A673 (cell line): ENCODE results near the gene SLC4A1. TPM values are rescaled to one million over a fixed set of nuclear protein-coding genes. Genes with fewer than 3 reads are reported as not detected.

Experiments used
- Bru-seq: library from RNA; stranded (reverse); fragments of 400-500 nt; gene quantifications from one replicate; lab custom pipeline; 2021; lab: Mats Ljungman, UMichigan
- BruChase-seq, 2 experiments: library from RNA; stranded (reverse); fragments of 400-500 nt; gene quantifications; one replicate each; lab custom pipeline; 2021; lab: Mats Ljungman, UMichigan
- BruUV-seq: library from RNA; stranded (reverse); fragments of 400-500 nt; replicated peaks from 2 replicates; lab custom pipeline; 2021; lab: Mats Ljungman, UMichigan
- CTCF ChIA-PET: fragments of 300-600 bp; sonication (Branson Sonifier 250); formaldehyde crosslinking; loops from one replicate; lab custom pipeline; 2022; ENCODE audit warnings: antibody characterized with exemption; lab: Charles Lee
- POLR2A ChIA-PET: fragments of 300-600 bp; sonication (Branson Sonifier 250); formaldehyde crosslinking; loops from one replicate; lab custom pipeline; 2022; ENCODE audit warnings: antibody characterized with exemption; ENCODE audit not compliant: low non-redundant PET; lab: Charles Lee
- DNase-seq: peaks from one replicate; pipeline ENCODE4 v3.0.0-alpha.2; 2015; ENCODE audit warnings: low spot score
- H3K27ac ChIP-seq: fragments of 200-600 bp; sonication (generic); 2 replicates; pipeline ENCODE4 v1.5.1; 2016; ENCODE audit warnings: mixed run types, low read depth, mild to moderate bottlenecking, mixed read lengths, antibody characterized with exemption, low read length; ENCODE audit not compliant: poor library complexity, severe bottlenecking
- H3K27me3 ChIP-seq: fragments of 200-600 bp; sonication (generic); replicated peaks from 2 replicates; pipeline ENCODE4 v1.6.1; 2017; ENCODE audit warnings: mixed run types, low read depth, mild to moderate bottlenecking, mixed read lengths, antibody characterized with exemption, low read length; ENCODE audit not compliant: insufficient read depth, poor library complexity
- H3K36me3 ChIP-seq: fragments of 200-600 bp; sonication (generic); 2 replicates; pipeline ENCODE4 v1.6.1; 2016; ENCODE audit warnings: mixed run types, mild to moderate bottlenecking, mixed read lengths, antibody characterized with exemption, low read length; ENCODE audit not compliant: insufficient read depth, poor library complexity, severe bottlenecking
- H3K4me1 ChIP-seq: fragments of 200-600 bp; sonication (generic); 2 replicates; pipeline ENCODE4 v1.6.1; 2017; ENCODE audit warnings: mixed run types, mild to moderate bottlenecking, mixed read lengths, antibody characterized with exemption, low read length; ENCODE audit not compliant: insufficient read depth, poor library complexity, severe bottlenecking
- H3K4me3 ChIP-seq: fragments of 200-600 bp; sonication (generic); 2 replicates; pipeline ENCODE4 v1.5.1; 2016; ENCODE audit warnings: low read depth, mixed run types, mild to moderate bottlenecking, mixed read lengths, low read length; ENCODE audit not compliant: poor library complexity, severe bottlenecking
- H3K9me3 ChIP-seq: fragments of 200-600 bp; sonication (generic); 2 replicates; pipeline ENCODE4 v1.6.1; 2016; ENCODE audit warnings: mixed run types, low read depth, mild to moderate bottlenecking, mixed read lengths, antibody characterized with exemption, low read length; ENCODE audit not compliant: poor library complexity, severe bottlenecking
- CTCF ChIP-seq: fragments of 300-800, 200-600 bp; sonication (generic); conservative IDR thresholded peaks from 2 replicates; pipeline ENCODE4 v1.5.1; 2017; ENCODE audit warnings: low read depth, mild to moderate bottlenecking, antibody characterized with exemption, low read length, moderate library complexity, mixed read lengths
- EZH2 ChIP-seq: fragments of 200-600 bp; sonication (generic); IDR thresholded peaks from 2 replicates; pipeline ENCODE4 v1.6.1; 2017; ENCODE audit warnings: borderline replicate concordance, low read depth, mild to moderate bottlenecking, mixed read lengths, antibody characterized with exemption, low read length; ENCODE audit not compliant: poor library complexity, severe bottlenecking
- intact Hi-C: fragments of 100-400 bp; cut with micrococcal nuclease; formaldehyde crosslinking; loops from one replicate; pipeline ENCODE4 v1.10.0; 2022; ENCODE audit not compliant: unreplicated experiment
- long read RNA-seq: library from polyadenylated mRNA; stranded (forward); transcript quantifications from one replicate; pipeline ENCODE4 v2.0.0, GENCODE V29; 2022
- total RNA-seq: library from RNA; stranded (reverse); gene quantifications from 2 replicates; pipeline ENCODE4 v1.2.3, GENCODE V29; 2021

SLC4A1 gene
- total RNA-seq (not detected in 2 replicates), Bru-seq, nascent RNA (not detected), BruChase-seq, experiment 1, labeled RNA remaining after a 2-hour chase (not detected), BruChase-seq, experiment 2, labeled RNA remaining after a 6-hour chase (percentile 4 among the genes with signal in this experiment)
- long read RNA-seq, result 0 reads

GRCh38 chr17:44267818-44268490 lies at the start of gene SLC4A1:
TSS of gene SLC4A1 (minus strand) at chr17:44268135. CDS start at chr17:44262866, 5,269 bp downstream.
- BruUV-seq, result no TSS peak
- Histone ChIP-seq H3K36me3 (no peaks in the 10 kb centered on the region), H3K4me1 (no peaks in the 10 kb centered on the region), H3K27me3 (no peaks in the 10 kb centered on the region), H3K4me3 (no peak within 1 kb of the TSS), H3K9me3 (no peaks in the 10 kb centered on the region), H3K27ac (no peak within 1 kb of the TSS)
- intact Hi-C loops, result no loop called here
- POLR2A ChIA-PET, result interaction anchor here (0.6 kb wide), 1 partner anchor 43 kb away, joined by 31 read pairs; no protein-coding TSS in a partner anchor
- CTCF ChIA-PET, result no interaction called here
- no peak for DNase-seq
- TF ChIP-seq EZH2 (no peak), CTCF (no peak)

- CTCF ChIA-PET, result interaction anchor here (0.5 kb wide), 1 partner anchor 102 kb away, joined by 3 read pairs; no protein-coding TSS in a partner anchor
- TF ChIP-seq CTCF (no peak), EZH2 (no peak)
Observed at GRCh38 chr17:44317545-44317944, 49.6 kb upstream of the SLC4A1 start.

GRCh38 chr17:44315760-44316731 lies 48.1 kb upstream of the SLC4A1 start:
- ChIA-PET CTCF (no interaction called here), POLR2A (no interaction called here)
- Histone ChIP-seq H3K4me3 (no peak overlapping the region), H3K27ac (no peak overlapping the region), H3K4me1 (no peaks in the 10 kb centered on the region), H3K9me3 (no peaks in the 10 kb centered on the region), H3K27me3 (peaks cover 12% of the 10 kb centered on the region), H3K36me3 (no peaks in the 10 kb centered on the region)
- no TSS peak for BruUV-seq
- DNase-seq, result no peak
- TF ChIP-seq EZH2 (no peak), CTCF (no peak)
- intact Hi-C loops, result no loop called here

More at GRCh38 chr17:44317545-44317944, 49.6 kb upstream of the SLC4A1 start:
- Histone ChIP-seq H3K27ac (no peak overlapping the region), H3K9me3 (no peaks in the 10 kb centered on the region), H3K4me1 (no peaks in the 10 kb centered on the region), H3K36me3 (no peaks in the 10 kb centered on the region), H3K27me3 (peaks cover 12% of the 10 kb centered on the region), H3K4me3 (no peak overlapping the region)
- POLR2A ChIA-PET, result no interaction called here
- intact Hi-C loops, result no loop called here
- no peak for DNase-seq
- no TSS peak for BruUV-seq
